GM12873 (cell line): Measurements from ENCODE around the gene SH3BP1.

Experiments
- CTCF ChIP-seq: IDR thresholded peaks from 2 replicates; pipeline ENCODE4 v1.5.1; 2012; ENCODE audit warnings: low read depth, mild to moderate bottlenecking, moderate library complexity, low read length, control low read depth; ENCODE audit not compliant: insufficient read depth; ENCODE audit errors: missing control alignments

The SH3BP1 gene

GRCh38 chr22:37684803-37685615, 45.5 kb downstream of the SH3BP1 start:
- no peak for TF ChIP-seq CTCF

- TF ChIP-seq CTCF = no peak
These were observed 46.8 kb downstream of the SH3BP1 start, which contains the start of gene NOL12 for GRCh38 chr22:37686002-37686982. NOL12 (plus strand) TSS chr22:37686343; CDS start chr22:37686393, 50 bp downstream.

GRCh38 chr22:37690407-37690806, 50.9 kb downstream of the SH3BP1 start:
- TF ChIP-seq CTCF = no peak

GRCh38 chr22:37690901-37691504, 51.5 kb downstream of the SH3BP1 start:
- no peak for TF ChIP-seq CTCF

GRCh38 chr22:37692627-37693285, 53.3 kb downstream of the SH3BP1 start:
- no peak for TF ChIP-seq CTCF

GRCh38 chr22:37696657-37697537, 57.4 kb downstream of the SH3BP1 start, which contains the start of gene TRIOBP:
TRIOBP (plus strand) TSS chr22:37697048; CDS start chr22:37701366, 4,318 bp downstream.
- peak; percentile 39 for TF ChIP-seq CTCF
